Heart left ventricle (tissue), 13 donors: ENCODE measurements around the gene ARHGEF12.

Source experiments
- CTCF ChIP-seq, 12 donors: fragments of 200-600 bp; sonication (generic) in 4 of 12; IDR thresholded peaks; one replicate each; pipeline versions ENCODE4 v1.5.0 to v1.8.0; 2018 to 2022; ENCODE audit warnings: antibody characterized with exemption in 12 of 12, mild to moderate bottlenecking in 5 of 12
- POLR2A ChIP-seq, 2 donors: fragments of 450-650 bp; IDR thresholded peaks; one replicate each; pipeline ENCODE4 v1.6.1; 2017; ENCODE audit warnings: antibody characterized with exemption in 2 of 2, mild to moderate bottlenecking in 2 of 2, moderate library complexity in 2 of 2
- donor health status: ischemic (EF 13 %, LVEDD 7.1; RV severe dilation, severe dysfunction).
- donor health status: DM: no; HTN: yes; CAD: no.
- donor health status: DM: no; HTN: no; CAD: no.
- donor health status: ischemic (EF 25% LVEDD 6.9; RV normal size, moderate dysfunction).
- donor health status: ischemic (EF 25% LVEDD 5.7; RV mildly dilated, moderate dysfunction).
- donor health status: ischemic (EF 35%, LVEDD 5.7; RV mildly dilated, moderate dysfunction).
- donor health status: nonischemic (EF 11% LVEDD 7.7; RV severe dilation, severe dysfunction).
- donor health status: DM: yes; HTN: yes; CAD: no.
- donor health status: PGD.
- donor health status: ischemic (EF 29% LVEDD 5.4; RV normal size, mild dysfunction).
- donor health status: nonischemic (EF 23%, LVEDD 6.1; RV moderate dilation, normal function).

- TF ChIP-seq CTCF (IDR thresholded peaks at IDR 0.05), result no peak
- TF ChIP-seq POLR2A (IDR thresholded peaks at IDR 0.05), result no peak
Measured at GRCh38 chr11:120327311-120327710, 8.9 kb upstream of the ARHGEF12 start.
